Sigmoid colon (tissue), 7 donors: ENCODE measurements around the gene C17orf107. TPM values are rescaled to one million over a fixed set of nuclear protein-coding genes. Genes with fewer than 3 reads are reported as not detected.

Source experiments
- DNase-seq: peaks from one replicate; pipeline ENCODE4 v3.0.0-alpha.2; 2019
- H3K27ac ChIP-seq, 4 donors: fragments of 200-600 bp; sonication (generic); one replicate each; pipeline ENCODE4 v1.5.1; 2016 to 2019; ENCODE audit warnings: mild to moderate bottlenecking in 1 of 4
- H3K27me3 ChIP-seq, 3 donors: fragments of 200-600 bp; sonication (generic); one replicate each; pipeline ENCODE4 v1.5.1; 2019; ENCODE audit warnings: mild to moderate bottlenecking in 1 of 3
- H3K36me3 ChIP-seq, 4 donors: fragments of 200-600 bp; sonication (generic); one replicate each; pipeline ENCODE4 v1.5.1; 2016 to 2019
- H3K4me1 ChIP-seq, 4 donors: fragments of 200-600 bp; sonication (generic); one replicate each; pipeline ENCODE4 v1.5.1; 2017 to 2019
- H3K4me3 ChIP-seq, 4 donors: fragments of 200-600 bp; sonication (generic); one replicate each; pipeline ENCODE4 v1.5.1; 2017 to 2019; ENCODE audit warnings: mild to moderate bottlenecking in 2 of 4, moderate library complexity in 1 of 4
- H3K9me3 ChIP-seq, 4 donors: fragments of 200-600 bp in 3 of 4; sonication (generic) in 3 of 4; one replicate each; pipeline versions ENCODE4 v1.5.1 to v1.6.1; 2013 to 2019
- CTCF ChIP-seq, 4 experiments: fragments of 450-650 bp in 3 of 4; fragments of 200-600 bp in 1 of 4; IDR thresholded peaks; one replicate each; pipeline ENCODE4 v1.5.1; 2016 to 2019; ENCODE audit warnings: antibody characterized with exemption in 4 of 4, mild to moderate bottlenecking in 3 of 4, moderate library complexity in 2 of 4
- EP300 ChIP-seq, 4 donors: sonication (generic); formaldehyde crosslinking; IDR thresholded peaks; one replicate each; pipeline ENCODE4 v1.6.1; 2017; ENCODE audit warnings: antibody characterized with exemption in 4 of 4
- POLR2A ChIP-seq, 2 donors: fragments of 450-650 bp; IDR thresholded peaks; one replicate each; pipeline ENCODE4 v1.6.1; 2016; ENCODE audit warnings: antibody characterized with exemption in 2 of 2, mild to moderate bottlenecking in 2 of 2, moderate library complexity in 2 of 2
- POLR2AphosphoS5 ChIP-seq, 4 donors: sonication (generic); formaldehyde crosslinking; IDR thresholded peaks; one replicate each; pipeline ENCODE4 v1.6.1; 2017; ENCODE audit warnings: antibody characterized with exemption in 4 of 4
- WGBS, 2 donors: extraction: QIAGEN DNeasy Blood & Tissue Kit; methylation state at CpG; one replicate each; pipeline ENCODE4 v1.1.7; 2013; 5-methylcytosine and 5-hydroxymethylcytosine counted together
- intact Hi-C: fragments of 100-400 bp; cut with DNase I; formaldehyde crosslinking; loops from one replicate; pipeline ENCODE4 v1.15.1; 2023
- polyA plus RNA-seq, 3 donors: library from polyadenylated mRNA; stranded (reverse); fragments of 200-250 nt; gene quantifications; one replicate each; pipeline ENCODE4 v1.2.3, GENCODE V29; 2013
- total RNA-seq, 4 donors: library from RNA; depleted of rRNA; stranded (reverse); fragments of >200 nt; gene quantifications; one replicate each; pipeline ENCODE4 v1.1.0, GENCODE V29; 2016
- donor health status: healthy with polysubstance abuse.
- donor health status: Bipolar disorder and iron deficiency.
- donor health status: healthy.

Gene C17orf107
- total and polyA plus RNA-seq, 7 donors, result under 0.01 to 2.8 (median 0.71) TPM

- intact Hi-C loops, result no loop called here
- WGBS, 2 donors, result 88 to 93% methylated on average over 42 of the region's 42 CpGs
Observed at GRCh38 chr17:4891411-4892410, 7.6 kb upstream of the C17orf107 start.

GRCh38 chr17:4892499-4893221, 6.7 kb upstream of the C17orf107 start:
- no peak overlapping the region for H3K4me3 ChIP-seq
- 87 to 90% methylated on average over 23 of the region's 23 CpGs for WGBS, 2 donors
- DNase-seq, result no peak
- no peaks in the 10 kb centered on the region for H3K9me3 ChIP-seq
- intact Hi-C loops, result no loop called here
- H3K27me3 ChIP-seq, result peaks cover 0 to 8% (median 0%) of the 10 kb centered on the region in 3 donors
- no peak overlapping the region for H3K27ac ChIP-seq
- H3K36me3 ChIP-seq, result peaks cover 50 to 88% (median 74%) of the 10 kb centered on the region in 4 donors
- H3K4me1 ChIP-seq, result no peaks in the 10 kb centered on the region
- no peak for TF ChIP-seq CTCF (IDR thresholded peaks at IDR 0.05)
- TF ChIP-seq POLR2A (IDR thresholded peaks at IDR 0.05), result no peak
- TF ChIP-seq POLR2AphosphoS5 (IDR thresholded peaks at IDR 0.05), result no peak
- TF ChIP-seq EP300 (IDR thresholded peaks at IDR 0.05), result no peak

More at GRCh38 chr17:4891411-4892410, 7.6 kb upstream of the C17orf107 start:
- no peak overlapping the region for H3K27ac ChIP-seq
- H3K36me3 ChIP-seq, result peaks cover 50 to 91% (median 81%) of the 10 kb centered on the region in 4 donors
- no peaks in the 10 kb centered on the region for H3K9me3 ChIP-seq
- DNase-seq, result no peak
- H3K4me1 ChIP-seq, result no peaks in the 10 kb centered on the region
- TF ChIP-seq POLR2A (IDR thresholded peaks at IDR 0.05) (no peak), EP300 (IDR thresholded peaks at IDR 0.05) (no peak), POLR2AphosphoS5 (IDR thresholded peaks at IDR 0.05) (no peak)
- no peaks in the 10 kb centered on the region for H3K27me3 ChIP-seq
- no peak overlapping the region for H3K4me3 ChIP-seq

- intact Hi-C loops, result no loop called here
- Histone ChIP-seq H3K4me3 (no peak overlapping the region), H3K27me3 (peaks cover 0 to 13% (median 0%) of the 10 kb centered on the region in 3 donors), H3K36me3 (peaks cover 50 to 82% (median 71%) of the 10 kb centered on the region in 4 donors), H3K27ac (no peak overlapping the region), H3K9me3 (no peaks in the 10 kb centered on the region), H3K4me1 (no peaks in the 10 kb centered on the region)
- no peak for TF ChIP-seq EP300 (IDR thresholded peaks at IDR 0.05)
- 91 to 94% methylated on average over 18 of the region's 18 CpGs for WGBS, 2 donors
- DNase-seq, result no peak
Observed at GRCh38 chr17:4893272-4893671, 6.1 kb upstream of the C17orf107 start.

GRCh38 chr17:4893721-4894560, 5.4 kb upstream of the C17orf107 start:
- intact Hi-C loops, result no loop called here
- no peak overlapping the region for H3K4me3 ChIP-seq
- DNase-seq, result no peak

More at GRCh38 chr17:4893721-4894560, 5.4 kb upstream of the C17orf107 start:
- peaks cover 0 to 5% (median 4%) of the 10 kb centered on the region in 4 donors for H3K4me1 ChIP-seq
- H3K27ac ChIP-seq, result no peak overlapping the region
- H3K9me3 ChIP-seq, result no peaks in the 10 kb centered on the region
- 90 to 93% methylated on average over 31 of the region's 31 CpGs for WGBS, 2 donors
- peaks cover 50 to 81% (median 71%) of the 10 kb centered on the region in 4 donors for H3K36me3 ChIP-seq
- TF ChIP-seq EP300 (IDR thresholded peaks at IDR 0.05), result no peak
- no peak for TF ChIP-seq CTCF (IDR thresholded peaks at IDR 0.05)
- TF ChIP-seq POLR2A (IDR thresholded peaks at IDR 0.05), result no peak
- no peak for TF ChIP-seq POLR2AphosphoS5 (IDR thresholded peaks at IDR 0.05)
- H3K27me3 ChIP-seq, result peaks cover 0 to 20% (median 5%) of the 10 kb centered on the region in 3 donors
